Endodermal cell (in vitro differentiated cells): ENCODE results near the gene MYCBP2. TPM values are rescaled to one million over a fixed set of nuclear protein-coding genes. Genes with fewer than 3 reads are reported as not detected.
"Not testable (repeated sequence)": the region's sequence is repeated elsewhere in the genome, so short reads cannot be mapped to it uniquely, and the experiment has no call there.

Source experiments
- DNase-seq: peaks from one replicate; pipeline ENCODE4 v3.0.0-alpha.2; 2017
- H3K27ac ChIP-seq: 2 replicates; pipeline ENCODE4 v1.5.1; 2013; ENCODE audit warnings: mild to moderate bottlenecking, low read depth, low read length, moderate library complexity
- H3K27me3 ChIP-seq: 2 replicates; pipeline ENCODE4 v1.6.1; 2013; ENCODE audit warnings: mild to moderate bottlenecking, low read length, moderate library complexity; ENCODE audit not compliant: insufficient read depth, control insufficient read depth, poor library complexity, severe bottlenecking
- H3K36me3 ChIP-seq: 2 replicates; pipeline ENCODE4 v1.7.0; 2013; ENCODE audit warnings: mild to moderate bottlenecking, low read length, moderate library complexity; ENCODE audit not compliant: control insufficient read depth, insufficient read depth
- H3K4me1 ChIP-seq: one replicate; pipeline ENCODE4 v1.7.0; 2013; ENCODE audit warnings: low read length; ENCODE audit not compliant: control insufficient read depth, insufficient read depth
- H3K4me3 ChIP-seq: 2 replicates; pipeline ENCODE4 v1.5.1; 2013; ENCODE audit warnings: mild to moderate bottlenecking, low read length, moderate library complexity
- H3K9ac ChIP-seq: 2 replicates; pipeline ENCODE4 v1.6.1; 2013; ENCODE audit warnings: mild to moderate bottlenecking, low read length, moderate library complexity; ENCODE audit not compliant: poor library complexity, severe bottlenecking; ENCODE audit errors: extremely low read depth
- H3K9me3 ChIP-seq: 2 replicates; pipeline ENCODE4 v1.6.1; 2013; ENCODE audit warnings: mild to moderate bottlenecking, low read length, moderate library complexity; ENCODE audit not compliant: control insufficient read depth
- H3K27ac Mint-ChIP-seq: 2 replicates; pipeline ENCODE4 v1.8.0; 2020; ENCODE audit warnings: mixed read lengths
- H3K27me3 Mint-ChIP-seq: 2 replicates; pipeline ENCODE4 v1.8.0; 2021; ENCODE audit warnings: mild to moderate bottlenecking, mixed read lengths; ENCODE audit not compliant: insufficient read depth
- H3K36me3 Mint-ChIP-seq: 2 replicates; pipeline ENCODE4 v1.8.0; 2020; ENCODE audit warnings: low read depth, mixed read lengths
- H3K4me1 Mint-ChIP-seq: 2 replicates; pipeline ENCODE4 v1.8.0; 2020; ENCODE audit warnings: mixed read lengths
- H3K4me3 Mint-ChIP-seq: 2 replicates; pipeline ENCODE4 v1.8.0; 2020; ENCODE audit warnings: mild to moderate bottlenecking, moderate library complexity, mixed read lengths
- H3K9me3 Mint-ChIP-seq: 2 replicates; pipeline ENCODE4 v1.8.0; 2020; ENCODE audit warnings: mild to moderate bottlenecking, mixed read lengths
- WGBS, 2 experiments: methylation state at CpG; one replicate each; pipeline versions ENCODE4 v1.1.5 to v1.1.7; 2013; ENCODE audit warnings: missing lambda C conversion rate in 2 of 2, mixed read lengths in 1 of 2; ENCODE audit not compliant: insufficient coverage in 1 of 2, insufficient read length in 1 of 2; 5-methylcytosine and 5-hydroxymethylcytosine counted together
- total RNA-seq, 2 donors: library from RNA; stranded (reverse); fragmentation: NEBNext Ultra II Directional in 1 of 2; extraction: Animal tissue kit (Norgen Biotek cat#: 25700) in 1 of 2; gene quantifications; 2 replicates in 1 of 2; 3 replicates in 1 of 2; pipeline ENCODE4 v1.2.1, GENCODE V29; 2021
- TF ChIP-seq, protein P1 (sequence below): fragments of 200-600 bp; sonication (generic); conservative IDR thresholded peaks from 2 replicates; pipeline ENCODE4 v1.5.0; 2021; ENCODE audit warnings: antibody characterized with exemption, mild to moderate bottlenecking

The MYCBP2 gene
- total RNA-seq, 2 donors from 2014 or later = 32.5 to 32.9 TPM

DNA sequence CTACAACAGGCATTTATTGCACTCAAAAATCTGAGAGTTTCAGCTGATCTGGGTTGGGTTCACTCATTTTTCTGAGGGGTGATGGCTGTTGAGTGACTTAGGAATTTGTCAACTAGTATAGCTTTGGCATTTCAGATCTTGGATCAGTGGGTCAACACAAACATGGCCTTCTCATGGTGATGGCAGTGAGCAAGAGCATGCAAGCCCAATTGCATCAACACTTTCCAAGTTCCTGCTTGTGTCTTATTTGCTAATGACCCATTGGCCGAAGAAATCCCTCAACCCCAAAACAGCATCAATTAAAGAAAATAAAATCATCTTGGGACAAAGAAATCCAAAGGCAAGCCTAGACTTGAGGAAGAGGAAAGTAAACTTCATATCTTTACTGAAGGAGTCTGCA, 23.9 kb upstream of the MYCBP2 start:
- TF ChIP-seq, protein P1, sequence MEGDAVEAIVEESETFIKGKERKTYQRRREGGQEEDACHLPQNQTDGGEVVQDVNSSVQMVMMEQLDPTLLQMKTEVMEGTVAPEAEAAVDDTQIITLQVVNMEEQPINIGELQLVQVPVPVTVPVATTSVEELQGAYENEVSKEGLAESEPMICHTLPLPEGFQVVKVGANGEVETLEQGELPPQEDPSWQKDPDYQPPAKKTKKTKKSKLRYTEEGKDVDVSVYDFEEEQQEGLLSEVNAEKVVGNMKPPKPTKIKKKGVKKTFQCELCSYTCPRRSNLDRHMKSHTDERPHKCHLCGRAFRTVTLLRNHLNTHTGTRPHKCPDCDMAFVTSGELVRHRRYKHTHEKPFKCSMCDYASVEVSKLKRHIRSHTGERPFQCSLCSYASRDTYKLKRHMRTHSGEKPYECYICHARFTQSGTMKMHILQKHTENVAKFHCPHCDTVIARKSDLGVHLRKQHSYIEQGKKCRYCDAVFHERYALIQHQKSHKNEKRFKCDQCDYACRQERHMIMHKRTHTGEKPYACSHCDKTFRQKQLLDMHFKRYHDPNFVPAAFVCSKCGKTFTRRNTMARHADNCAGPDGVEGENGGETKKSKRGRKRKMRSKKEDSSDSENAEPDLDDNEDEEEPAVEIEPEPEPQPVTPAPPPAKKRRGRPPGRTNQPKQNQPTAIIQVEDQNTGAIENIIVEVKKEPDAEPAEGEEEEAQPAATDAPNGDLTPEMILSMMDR = no peak
- Histone ChIP-seq H3K4me3 (no peak overlapping the region), H3K4me1 (no peaks in the 10 kb centered on the region), H3K27ac (no peak overlapping the region), H3K9ac (no peak overlapping the region), H3K36me3 (no peaks in the 10 kb centered on the region), H3K9me3 (no peaks in the 10 kb centered on the region), H3K27me3 (no peaks in the 10 kb centered on the region)
- DNase-seq = no peak
- Mint-ChIP-seq H3K36me3 (no peaks in the 10 kb centered on the region), H3K4me3 (no peak overlapping the region), H3K9me3 (no peaks in the 10 kb centered on the region), H3K4me1 (no peaks in the 10 kb centered on the region), H3K27me3 (no peaks in the 10 kb centered on the region), H3K27ac (no peak overlapping the region)
- 83% methylated on average over 1 of the region's 1 CpG; no CpG with 5 or more reads in 1 of the 2 experiments for WGBS, 2 experiments

DNA sequence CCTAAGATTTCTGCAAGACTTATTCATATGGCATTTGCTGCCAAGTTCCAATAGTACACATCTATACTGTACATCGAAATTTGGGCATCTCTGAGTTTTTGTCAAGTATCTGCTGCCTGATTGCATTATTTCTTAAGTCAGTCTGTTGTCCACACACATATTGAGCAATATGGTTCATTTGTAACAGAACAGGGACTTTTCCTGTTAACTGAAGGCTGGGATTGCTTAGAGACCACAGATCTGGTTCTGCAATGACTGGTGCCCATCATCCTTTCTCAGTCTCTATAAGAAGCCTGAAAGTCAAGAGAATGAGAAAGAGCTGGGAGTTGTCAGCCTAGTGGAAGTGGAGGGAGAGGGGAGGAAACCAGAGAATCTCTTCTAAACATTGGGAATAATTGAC, 22.5 kb upstream of the MYCBP2 start:
- WGBS, 2 experiments = 81 to 82% methylated on average over 1 of the region's 1 CpG
- no peak for DNase-seq
- TF ChIP-seq, protein P1 = no peak
- no peaks in the 10 kb centered on the region for H3K36me3 Mint-ChIP-seq
- no peaks in the 10 kb centered on the region for H3K27me3 Mint-ChIP-seq
- Histone ChIP-seq H3K27me3 (peaks cover 6% of the 10 kb centered on the region), H3K27ac (no peak overlapping the region), H3K9me3 (no peaks in the 10 kb centered on the region), H3K4me1 (no peaks in the 10 kb centered on the region), H3K4me3 (no peak overlapping the region), H3K36me3 (no peaks in the 10 kb centered on the region), H3K9ac (no peak overlapping the region)
- no peak overlapping the region for H3K27ac Mint-ChIP-seq
- no peaks in the 10 kb centered on the region for H3K4me1 Mint-ChIP-seq
- no peak overlapping the region for H3K4me3 Mint-ChIP-seq
- H3K9me3 Mint-ChIP-seq = no peaks in the 10 kb centered on the region

DNA sequence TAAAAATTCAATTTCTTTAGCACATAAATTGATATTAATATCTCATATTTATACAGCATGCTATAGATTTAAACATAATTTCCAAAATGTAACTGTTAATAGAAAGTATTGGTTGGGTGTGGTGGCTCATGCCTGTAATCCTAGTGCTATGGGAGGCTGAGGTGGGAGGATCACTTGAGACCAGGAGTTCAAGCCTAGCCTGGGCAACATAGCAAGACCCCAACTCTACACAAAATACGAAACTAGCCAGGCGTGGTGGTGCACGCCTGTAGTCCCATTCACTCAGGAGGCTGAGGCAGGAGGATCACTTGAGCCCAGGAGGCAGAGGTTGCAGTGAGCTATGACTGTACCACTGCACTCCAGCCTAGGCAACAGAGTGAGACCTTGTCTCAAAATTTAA, 20.5 kb upstream of the MYCBP2 start:
- H3K27me3 ChIP-seq = peaks cover 17% of the 10 kb centered on the region
- H3K9me3 ChIP-seq, DNase-seq, H3K4me1 ChIP-seq, H3K27ac ChIP-seq, H3K27me3 Mint-ChIP-seq, H3K36me3 ChIP-seq, H3K4me1 Mint-ChIP-seq, H3K4me3 ChIP-seq, H3K9ac ChIP-seq, H3K4me3 Mint-ChIP-seq, H3K27ac Mint-ChIP-seq, H3K9me3 Mint-ChIP-seq, H3K36me3 Mint-ChIP-seq: not testable (repeated sequence)
- WGBS, 2 experiments = 99% methylated on average over 3 of the region's 3 CpGs; no CpG with 5 or more reads in 1 of the 2 experiments

DNA sequence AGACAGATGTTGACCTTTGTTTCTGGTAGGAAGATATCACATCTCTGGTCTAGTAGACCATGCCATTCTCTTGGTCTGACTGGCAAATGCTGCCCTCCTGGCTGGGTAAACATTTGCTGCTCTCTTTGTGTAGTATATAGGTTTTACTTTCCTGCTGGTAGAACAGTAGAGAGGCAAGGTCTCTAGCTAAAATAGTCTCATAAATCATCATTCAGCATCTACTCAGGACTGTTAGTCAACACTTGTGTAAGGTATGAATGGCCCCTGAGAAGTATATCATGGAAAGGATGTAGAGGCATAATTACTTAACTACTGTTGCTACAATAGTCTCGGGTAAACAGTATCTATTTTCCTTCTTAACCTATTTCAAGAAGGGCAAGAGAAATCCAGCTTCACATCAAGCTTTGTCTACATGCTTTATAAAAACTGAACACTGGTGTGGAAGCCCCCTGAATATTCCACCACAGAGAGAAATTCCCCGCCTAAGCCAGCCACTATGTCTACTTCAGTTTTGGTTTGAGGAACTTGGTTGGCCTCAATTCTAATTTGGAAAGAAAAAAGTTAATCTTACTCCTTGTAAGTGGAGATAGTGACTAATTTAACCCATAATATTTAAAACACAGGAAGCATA, 18.4 kb upstream of the MYCBP2 start:
- H3K9ac ChIP-seq = no peak overlapping the region
- peaks cover 5% of the 10 kb centered on the region for H3K27me3 Mint-ChIP-seq
- no peak overlapping the region for H3K27ac Mint-ChIP-seq
- H3K4me1 ChIP-seq = no peaks in the 10 kb centered on the region
- H3K9me3 ChIP-seq = no peaks in the 10 kb centered on the region
- H3K9me3 Mint-ChIP-seq = no peaks in the 10 kb centered on the region
- no peaks in the 10 kb centered on the region for H3K4me1 Mint-ChIP-seq
- H3K27ac ChIP-seq = no peak overlapping the region
- H3K27me3 ChIP-seq = peaks cover 35% of the 10 kb centered on the region
- DNase-seq = no peak
- WGBS, 2 experiments = 77 to 86% methylated on average over 1 to 2 of the region's 2 CpGs
- no peaks in the 10 kb centered on the region for H3K36me3 ChIP-seq
- no peak overlapping the region for H3K4me3 ChIP-seq
- no peaks in the 10 kb centered on the region for H3K36me3 Mint-ChIP-seq
- no peak overlapping the region for H3K4me3 Mint-ChIP-seq
- TF ChIP-seq, protein P1 = no peak
